SK-N-SH (cell line): Measurements from ENCODE around the gene CPEB1. TPM values are rescaled to one million over a fixed set of nuclear protein-coding genes. Genes with fewer than 3 reads are reported as not detected.

Source experiments
- CTCF ChIA-PET: fragments of 300-600, 350-600 bp; formaldehyde crosslinking; extraction: SDS; loops from one replicate; lab custom pipeline; 2021; lab: Yijun Ruan, JAX
- POLR2A ChIA-PET: fragments of 350-600 bp; sonication (Branson Sonifier 250); formaldehyde crosslinking; extraction: SDS; loops from one replicate; lab custom pipeline; 2020; ENCODE audit warnings: antibody characterized with exemption, inconsistent platforms; lab: Yijun Ruan, JAX
- DNase-seq: peaks from one replicate; pipeline ENCODE4 v3.0.0; 2012
- H2AFZ ChIP-seq: fragments of 200-600 bp; sonication (generic); 2 replicates; pipeline ENCODE4 v1.8.1; 2016; ENCODE audit warnings: antibody characterized with exemption, mild to moderate bottlenecking, low read depth
- H3F3A ChIP-seq: fragments of 200-600 bp; sonication (generic); replicated peaks from 2 replicates; pipeline ENCODE3; 2016; ENCODE audit warnings: antibody characterized with exemption, mild to moderate bottlenecking; ENCODE audit not compliant: insufficient read depth
- H3K27ac ChIP-seq, 2 experiments: fragments of 200-500 bp in 1 of 2; fragments of 200-600 bp in 1 of 2; sonication (Bioruptor generic) in 1 of 2; sonication (generic), shearing (Covaris generic) in 1 of 2; 2 replicates each; pipeline versions ENCODE4 v1.5.1 to v1.6.1; 2014 to 2016; ENCODE audit warnings: low read depth in 2 of 2, inconsistent platforms in 1 of 2, low read length in 1 of 2, mild to moderate bottlenecking in 1 of 2, mixed read lengths in 1 of 2
- H3K27me3 ChIP-seq: fragments of 200-600 bp; sonication (generic), shearing (Covaris generic); 2 replicates; pipeline ENCODE4 v1.6.1; 2016; ENCODE audit warnings: mixed run types; ENCODE audit not compliant: insufficient read depth
- H3K36me3 ChIP-seq, 2 experiments: fragments of 200-500 bp in 1 of 2; fragments of 200-600 bp in 1 of 2; sonication (Bioruptor generic) in 1 of 2; sonication (generic) in 1 of 2; replicated peaks in 1 of 2; 2 replicates each; pipeline versions ENCODE3 to v1.5.1; 2014 to 2016; ENCODE audit warnings: low read length in 1 of 2, mild to moderate bottlenecking in 1 of 2; ENCODE audit not compliant: insufficient read depth in 2 of 2, control insufficient read depth in 1 of 2
- H3K4me1 ChIP-seq, 2 experiments: fragments of 200-500 bp in 1 of 2; fragments of 200-600 bp in 1 of 2; sonication (Bioruptor generic) in 1 of 2; sonication (generic), shearing (Covaris generic) in 1 of 2; 2 replicates each; pipeline versions ENCODE4 v1.5.1 to v1.6.1; 2014 to 2016; ENCODE audit warnings: low read depth in 1 of 2, low read length in 1 of 2, mixed run types in 1 of 2; ENCODE audit not compliant: insufficient read depth in 2 of 2, control insufficient read depth in 1 of 2
- H3K4me2 ChIP-seq: fragments of 200-600 bp; sonication (generic), shearing (Covaris generic); 2 replicates; pipeline ENCODE4 v1.6.1; 2017; ENCODE audit warnings: mixed run types
- H3K4me3 ChIP-seq, 2 experiments: fragments of 200-500 bp in 1 of 2; fragments of 200-600 bp in 1 of 2; sonication (Bioruptor generic) in 1 of 2; sonication (generic), shearing (Covaris generic) in 1 of 2; 2 replicates each; pipeline versions ENCODE4 v1.5.1 to v1.8.1; 2014 to 2016; ENCODE audit warnings: low read depth in 2 of 2, inconsistent platforms in 1 of 2, low read length in 1 of 2, mild to moderate bottlenecking in 1 of 2, mixed read lengths in 1 of 2, moderate library complexity in 1 of 2
- H3K79me2 ChIP-seq: fragments of 200-600 bp; sonication (generic); 2 replicates; pipeline ENCODE4 v1.8.1; 2017; ENCODE audit warnings: mild to moderate bottlenecking; ENCODE audit not compliant: insufficient read depth
- H3K9ac ChIP-seq: fragments of 200-600 bp; sonication (generic); 2 replicates; pipeline ENCODE4 v1.6.1; 2017; ENCODE audit warnings: mixed run types
- H3K9me2 ChIP-seq: fragments of 200-600 bp; sonication (generic); 2 replicates; pipeline ENCODE4 v1.6.1; 2017; ENCODE audit warnings: mixed run types
- H3K9me3 ChIP-seq: fragments of 200-600 bp; sonication (generic); 2 replicates; pipeline ENCODE4 v1.6.1; 2017; ENCODE audit warnings: mixed run types, mild to moderate bottlenecking, moderate library complexity
- H4K20me1 ChIP-seq: fragments of 200-600 bp; sonication (generic); 2 replicates; pipeline ENCODE4 v1.6.1; 2017; ENCODE audit warnings: mild to moderate bottlenecking, mixed run types; ENCODE audit not compliant: insufficient read depth
- CHD2 ChIP-seq: fragments of 150-350 bp; IDR thresholded peaks from 2 replicates; pipeline ENCODE4 v1.6.1; 2018; ENCODE audit warnings: low read length; ENCODE audit not compliant: partially characterized antibody
- ELF1 ChIP-seq: IDR thresholded peaks from 2 replicates; pipeline ENCODE4 v1.4.0; 2012
- EP300 ChIP-seq, 2 experiments: IDR thresholded peaks; 2 replicates each; pipeline versions ENCODE4 v1.4.0 to v1.6.1; 2012; ENCODE audit warnings: borderline replicate concordance in 1 of 2, low read depth in 1 of 2, low read length in 1 of 2
- EZH2phosphoT487 ChIP-seq: fragments of 200-600 bp; sonication (generic); IDR thresholded peaks from 2 replicates; pipeline ENCODE4 v1.6.1; 2017; ENCODE audit warnings: low read depth, mixed run types, mild to moderate bottlenecking, antibody characterized with exemption, moderate library complexity, borderline replicate concordance
- FOSL2 ChIP-seq: IDR thresholded peaks from 2 replicates; pipeline ENCODE4 v1.4.0; 2012; ENCODE audit warnings: low read depth, mild to moderate bottlenecking, moderate library complexity, borderline replicate concordance
- FOXJ3 ChIP-seq: sonication (generic); formaldehyde crosslinking; IDR thresholded peaks from 2 replicates; pipeline ENCODE4 v1.5.1; 2020; ENCODE audit warnings: mild to moderate bottlenecking, missing genetic modification reagents
- GABPA ChIP-seq: IDR thresholded peaks from 2 replicates; pipeline ENCODE4 v1.4.0; 2012; ENCODE audit warnings: low read depth, mild to moderate bottlenecking
- JUND ChIP-seq: IDR thresholded peaks from 2 replicates; pipeline ENCODE4 v1.4.0; 2012
- POLR2AphosphoS5 ChIP-seq: IDR thresholded peaks from 2 replicates; pipeline ENCODE4 v1.6.1; 2012; ENCODE audit warnings: low read depth, low read length
- RAD21 ChIP-seq: IDR thresholded peaks from 2 replicates; pipeline ENCODE4 v1.6.1; 2012; ENCODE audit warnings: mild to moderate bottlenecking, low read length
- RFX5 ChIP-seq: IDR thresholded peaks from 2 replicates; pipeline ENCODE4 v1.6.1; 2012; ENCODE audit warnings: mild to moderate bottlenecking, improper control_type of control experiment, low read length
- RXRA ChIP-seq: IDR thresholded peaks from 2 replicates; pipeline ENCODE4 v1.4.0; 2012; ENCODE audit warnings: low read depth, mild to moderate bottlenecking, borderline replicate concordance
- SMC3 ChIP-seq: IDR thresholded peaks from 2 replicates; pipeline ENCODE4 v1.6.1; 2012; ENCODE audit warnings: low read depth, low read length, improper control_type of control experiment
- TAF1 ChIP-seq: IDR thresholded peaks from 2 replicates; pipeline ENCODE4 v1.6.1; 2012; ENCODE audit warnings: low read depth, mild to moderate bottlenecking, low read length, moderate library complexity, borderline replicate concordance
- TEAD4 ChIP-seq: IDR thresholded peaks from 2 replicates; pipeline ENCODE4 v1.4.0; 2012; ENCODE audit warnings: mild to moderate bottlenecking, borderline replicate concordance; ENCODE audit not compliant: insufficient read depth
- WGBS: methylation state at CpG from one replicate; pipeline ENCODE4 v1.1.6; 2017; ENCODE audit warnings: low lambda C conversion rate; 5-methylcytosine and 5-hydroxymethylcytosine counted together
- polyA plus RNA-seq, 3 experiments: library from polyadenylated mRNA; depleted of rRNA; stranded (reverse); fragments of >200 nt; gene quantifications; 2 replicates each; pipeline ENCODE4 v1.2.3, GENCODE V29; 2012
- TF ChIP-seq, protein P1 (sequence below): IDR thresholded peaks from 2 replicates; pipeline ENCODE4; 2012
- TF ChIP-seq, protein P2 (sequence below): IDR thresholded peaks from 2 replicates; pipeline ENCODE4 v1.4.0; 2012; ENCODE audit warnings: low read depth, borderline replicate concordance

The CPEB1 gene
- polyA plus RNA-seq, 1 of the 3 experiments (the other 2 are of a cell fraction): 2.6 TPM

DNA sequence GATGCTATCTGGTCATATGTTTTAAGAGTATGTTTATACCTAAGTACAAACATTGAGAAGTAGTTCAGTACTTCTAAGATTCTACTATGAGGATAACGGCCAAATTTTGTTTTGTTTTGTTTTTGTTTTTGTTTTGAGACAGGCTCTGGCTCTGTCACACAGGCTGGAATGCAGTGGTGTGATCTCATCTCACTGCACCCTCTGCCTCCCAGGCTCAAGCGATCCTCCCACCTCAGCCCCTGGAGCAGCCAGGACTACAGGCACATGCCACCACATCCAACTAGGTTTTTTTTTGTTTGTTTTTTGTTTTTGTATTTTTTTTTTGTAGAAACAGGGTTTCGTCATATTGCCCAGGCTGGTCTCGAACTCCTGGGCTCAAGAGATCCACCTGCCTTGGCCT, 59.4 kb downstream of the CPEB1 start:
- Histone ChIP-seq H3K4me3 (no peak overlapping the region), H2AFZ (no peak overlapping the region), H3K9me2 (no peaks in the 10 kb centered on the region), H3K79me2 (no peaks in the 10 kb centered on the region), H3K4me1 (no peaks in the 10 kb centered on the region), H3K9me3 (no peaks in the 10 kb centered on the region), H3K36me3 (no peaks in the 10 kb centered on the region), H3K27ac (no peak overlapping the region), H4K20me1 (no peaks in the 10 kb centered on the region), H3K4me2 (no peak overlapping the region), H3K27me3 (no peaks in the 10 kb centered on the region), H3K9ac (no peak overlapping the region), H3F3A (no peaks in the 10 kb centered on the region)
- WGBS: 61% methylated on average over 4 of the region's 4 CpGs
- POLR2A ChIA-PET: no interaction called here
- no peak for TF ChIP-seq EZH2phosphoT487
- no peak for TF ChIP-seq FOSL2
- no peak for TF ChIP-seq ELF1
- no peak for TF ChIP-seq GABPA
- TF ChIP-seq RFX5: no peak
- TF ChIP-seq, protein P1, sequence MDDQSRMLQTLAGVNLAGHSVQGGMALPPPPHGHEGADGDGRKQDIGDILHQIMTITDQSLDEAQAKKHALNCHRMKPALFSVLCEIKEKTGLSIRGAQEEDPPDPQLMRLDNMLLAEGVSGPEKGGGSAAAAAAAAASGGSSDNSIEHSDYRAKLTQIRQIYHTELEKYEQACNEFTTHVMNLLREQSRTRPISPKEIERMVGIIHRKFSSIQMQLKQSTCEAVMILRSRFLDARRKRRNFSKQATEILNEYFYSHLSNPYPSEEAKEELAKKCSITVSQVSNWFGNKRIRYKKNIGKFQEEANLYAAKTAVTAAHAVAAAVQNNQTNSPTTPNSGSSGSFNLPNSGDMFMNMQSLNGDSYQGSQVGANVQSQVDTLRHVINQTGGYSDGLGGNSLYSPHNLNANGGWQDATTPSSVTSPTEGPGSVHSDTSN: no peak
- no peak for TF ChIP-seq EP300 (IDR thresholded peaks at IDR 0.05; ENCODE audit: borderline replicate concordance in 1 of 2, low read depth in 1 of 2, low read length in 1 of 2)
- no peak for TF ChIP-seq POLR2AphosphoS5
- no peak for TF ChIP-seq TEAD4
- TF ChIP-seq RXRA: no peak
- no peak for TF ChIP-seq CHD2
- no peak for TF ChIP-seq FOXJ3
- TF ChIP-seq, protein P2, sequence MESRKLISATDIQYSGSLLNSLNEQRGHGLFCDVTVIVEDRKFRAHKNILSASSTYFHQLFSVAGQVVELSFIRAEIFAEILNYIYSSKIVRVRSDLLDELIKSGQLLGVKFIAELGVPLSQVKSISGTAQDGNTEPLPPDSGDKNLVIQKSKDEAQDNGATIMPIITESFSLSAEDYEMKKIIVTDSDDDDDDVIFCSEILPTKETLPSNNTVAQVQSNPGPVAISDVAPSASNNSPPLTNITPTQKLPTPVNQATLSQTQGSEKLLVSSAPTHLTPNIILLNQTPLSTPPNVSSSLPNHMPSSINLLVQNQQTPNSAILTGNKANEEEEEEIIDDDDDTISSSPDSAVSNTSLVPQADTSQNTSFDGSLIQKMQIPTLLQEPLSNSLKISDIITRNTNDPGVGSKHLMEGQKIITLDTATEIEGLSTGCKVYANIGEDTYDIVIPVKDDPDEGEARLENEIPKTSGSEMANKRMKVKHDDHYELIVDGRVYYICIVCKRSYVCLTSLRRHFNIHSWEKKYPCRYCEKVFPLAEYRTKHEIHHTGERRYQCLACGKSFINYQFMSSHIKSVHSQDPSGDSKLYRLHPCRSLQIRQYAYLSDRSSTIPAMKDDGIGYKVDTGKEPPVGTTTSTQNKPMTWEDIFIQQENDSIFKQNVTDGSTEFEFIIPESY: no peak
- no peak for TF ChIP-seq SMC3
- CTCF ChIA-PET: no interaction called here
- DNase-seq: no peak

DNA sequence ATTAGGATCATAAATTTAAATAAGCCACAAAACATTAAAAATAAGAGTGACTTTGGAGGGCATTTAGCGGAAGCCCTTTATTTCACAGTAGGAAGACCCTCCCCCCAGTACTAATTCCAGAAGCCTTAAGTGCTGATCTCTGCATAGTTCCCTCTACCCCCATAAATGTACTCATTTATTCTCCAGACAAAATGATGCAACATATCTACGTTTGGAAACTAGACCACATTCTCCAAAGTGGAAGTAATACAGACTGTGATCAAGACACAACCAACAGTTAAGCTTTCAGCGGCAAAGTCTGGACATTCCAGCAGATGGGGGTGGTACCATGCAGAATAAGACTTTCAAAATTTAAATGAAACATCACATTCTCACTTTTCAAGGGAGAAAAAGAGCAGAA, 62.1 kb downstream of the CPEB1 start:
- H3F3A ChIP-seq: no peaks in the 10 kb centered on the region
- CTCF ChIA-PET: interaction anchor here (0.7 to 1.9 kb wide), 3 partner anchors 11 to 664 kb away, joined by 3 to 5 read pairs (median 3); no protein-coding TSS in a partner anchor
- TF ChIP-seq RAD21 (peak; percentile 27; the same call in 1 of the 2 replicates), EP300 (IDR thresholded peaks at IDR 0.05; ENCODE audit: borderline replicate concordance in 1 of 2, low read depth in 1 of 2, low read length in 1 of 2) (no peak), TAF1 (no peak), SMC3 (no peak), JUND (no peak), FOSL2 (no peak)
- no peak overlapping the region for H2AFZ ChIP-seq
- no peak for DNase-seq
- H3K9me3 ChIP-seq: no peaks in the 10 kb centered on the region
- 63% methylated on average over 3 of the region's 3 CpGs for WGBS
- no peaks in the 10 kb centered on the region for H3K27me3 ChIP-seq
- no peaks in the 10 kb centered on the region for H3K9me2 ChIP-seq
- H3K4me3 ChIP-seq: no peak overlapping the region
- no peaks in the 10 kb centered on the region for H3K36me3 ChIP-seq
- no peak overlapping the region for H3K9ac ChIP-seq
- no peaks in the 10 kb centered on the region for H3K4me1 ChIP-seq
- POLR2A ChIA-PET: no interaction called here
- H3K79me2 ChIP-seq: no peaks in the 10 kb centered on the region
- no peak overlapping the region for H3K27ac ChIP-seq
- no peaks in the 10 kb centered on the region for H4K20me1 ChIP-seq
- no peak overlapping the region for H3K4me2 ChIP-seq
